Thyroid gland (tissue), 4 donors: ENCODE results near the gene CPXM1. TPM values are rescaled to one million over a fixed set of nuclear protein-coding genes. Genes with fewer than 3 reads are reported as not detected.

Experiments used
- DNase-seq, 2 donors: peaks; one replicate each; pipeline ENCODE4 v3.0.0-alpha.2; 2019
- H3K27ac ChIP-seq, 3 donors: fragments of 200-600 bp; sonication (generic); 1 replicate in 2 of 3; 2 replicates in 1 of 3; pipeline ENCODE4 v1.5.1; 2016 to 2019; ENCODE audit warnings: mild to moderate bottlenecking in 1 of 3, moderate library complexity in 1 of 3
- H3K27me3 ChIP-seq: fragments of 200-600 bp; sonication (generic); one replicate; pipeline ENCODE4 v1.5.1; 2019
- H3K36me3 ChIP-seq, 2 donors: fragments of 200-600 bp; sonication (generic); one replicate each; pipeline ENCODE4 v1.5.1; 2016 to 2019
- H3K4me1 ChIP-seq, 2 donors: fragments of 200-600 bp; sonication (generic); one replicate each; pipeline ENCODE4 v1.5.1; 2017 to 2019
- H3K4me3 ChIP-seq, 3 donors: fragments of 200-600 bp; sonication (generic); replicated peaks in 1 of 3; 1 replicate in 2 of 3; 2 replicates in 1 of 3; pipeline ENCODE4 v1.5.1; 2016; ENCODE audit warnings: mild to moderate bottlenecking in 1 of 3
- H3K9me3 ChIP-seq: fragments of 200-600 bp; sonication (generic); one replicate; pipeline ENCODE4 v1.5.1; 2017
- POLR2A ChIP-seq, 2 donors: fragments of 450-650 bp; IDR thresholded peaks; one replicate each; pipeline ENCODE4 v1.6.1; 2017; ENCODE audit warnings: antibody characterized with exemption in 2 of 2, mild to moderate bottlenecking in 2 of 2, moderate library complexity in 1 of 2
- WGBS, 2 donors: methylation state at CpG; one replicate each; pipeline ENCODE4 v1.1.5; 2017; 5-methylcytosine and 5-hydroxymethylcytosine counted together
- intact Hi-C: fragments of 100-400 bp; cut with DNase I; formaldehyde crosslinking; loops from one replicate; pipeline ENCODE4 v1.15.1; 2023
- total RNA-seq, 4 donors: library from RNA; depleted of rRNA; stranded (reverse); fragments of >200 nt; gene quantifications; one replicate each; pipeline ENCODE4 v1.2.3, GENCODE V29; 2016
- TF ChIP-seq, protein P1 (sequence below), 6 experiments: fragments of 200-600 bp in 3 of 6; fragments of 450-650 bp in 3 of 6; sonication (generic) in 3 of 6; IDR thresholded peaks; one replicate each; pipeline ENCODE4 v1.5.1; 2016 to 2019; ENCODE audit warnings: antibody characterized with exemption in 6 of 6, mild to moderate bottlenecking in 2 of 6, inconsistent platforms in 1 of 6, moderate library complexity in 1 of 6

Gene CPXM1
- 10 to 100 TPM in 3 of 4 donors, 1 to 10 TPM in 1; 1.3 to 38.5 (median 16.5) TPM for total RNA-seq

GRCh38 chr20:2800521-2801285 is at the start of gene CPXM1:
Gene CPXM1, minus strand, starts transcription at chr20:2800627. Its CDS starts 55 bp downstream, at chr20:2800572.
- no peaks in the 10 kb centered on the region for H3K27me3 ChIP-seq
- peak within 1 kb of the TSS in 1 of 3 donors; percentile 9 for H3K4me3 ChIP-seq
- H3K27ac ChIP-seq, result no peak within 1 kb of the TSS

GRCh38 chr20:2849529-2849928 is 49.1 kb upstream of the CPXM1 start:
- TF ChIP-seq POLR2A (IDR thresholded peaks at IDR 0.05), result no peak
- TF ChIP-seq, protein P1, sequence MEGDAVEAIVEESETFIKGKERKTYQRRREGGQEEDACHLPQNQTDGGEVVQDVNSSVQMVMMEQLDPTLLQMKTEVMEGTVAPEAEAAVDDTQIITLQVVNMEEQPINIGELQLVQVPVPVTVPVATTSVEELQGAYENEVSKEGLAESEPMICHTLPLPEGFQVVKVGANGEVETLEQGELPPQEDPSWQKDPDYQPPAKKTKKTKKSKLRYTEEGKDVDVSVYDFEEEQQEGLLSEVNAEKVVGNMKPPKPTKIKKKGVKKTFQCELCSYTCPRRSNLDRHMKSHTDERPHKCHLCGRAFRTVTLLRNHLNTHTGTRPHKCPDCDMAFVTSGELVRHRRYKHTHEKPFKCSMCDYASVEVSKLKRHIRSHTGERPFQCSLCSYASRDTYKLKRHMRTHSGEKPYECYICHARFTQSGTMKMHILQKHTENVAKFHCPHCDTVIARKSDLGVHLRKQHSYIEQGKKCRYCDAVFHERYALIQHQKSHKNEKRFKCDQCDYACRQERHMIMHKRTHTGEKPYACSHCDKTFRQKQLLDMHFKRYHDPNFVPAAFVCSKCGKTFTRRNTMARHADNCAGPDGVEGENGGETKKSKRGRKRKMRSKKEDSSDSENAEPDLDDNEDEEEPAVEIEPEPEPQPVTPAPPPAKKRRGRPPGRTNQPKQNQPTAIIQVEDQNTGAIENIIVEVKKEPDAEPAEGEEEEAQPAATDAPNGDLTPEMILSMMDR (IDR thresholded peaks at IDR 0.05), result no peak
- intact Hi-C loops, result loop anchor here (10.0 kb wide), 1 partner anchor 95 kb away; no protein-coding TSS in a partner anchor
- Histone ChIP-seq H3K36me3 (no peaks in the 10 kb centered on the region), H3K4me1 (no peaks in the 10 kb centered on the region), H3K9me3 (no peaks in the 10 kb centered on the region), H3K27ac (no peak overlapping the region), H3K4me3 (no peak overlapping the region), H3K27me3 (no peaks in the 10 kb centered on the region)
- no peak for DNase-seq
- WGBS, 2 donors, result 87 to 98% methylated on average over 4 of the region's 4 CpGs

More at GRCh38 chr20:2800521-2801285, at the start of gene CPXM1:
- intact Hi-C loops, result no loop called here
- Histone ChIP-seq H3K36me3 (no peaks in the 10 kb centered on the region), H3K4me1 (peaks cover 12 to 17% of the 10 kb centered on the region in 2 donors), H3K9me3 (no peaks in the 10 kb centered on the region)
- no peak for TF ChIP-seq POLR2A (IDR thresholded peaks at IDR 0.05)
- TF ChIP-seq, protein P1 (IDR thresholded peaks at IDR 0.05), result no peak
- WGBS, 2 donors, result 10 to 13% methylated on average over 12 to 22 of the region's 52 CpGs
- peak; percentile 20 to 41 for DNase-seq

GRCh38 chr20:2847802-2848201 is 47.4 kb upstream of the CPXM1 start:
- no peak for DNase-seq
- Histone ChIP-seq H3K9me3 (no peaks in the 10 kb centered on the region), H3K36me3 (no peaks in the 10 kb centered on the region), H3K27me3 (no peaks in the 10 kb centered on the region), H3K4me3 (no peak overlapping the region), H3K27ac (no peak overlapping the region), H3K4me1 (no peaks in the 10 kb centered on the region)
- no peak for TF ChIP-seq POLR2A (IDR thresholded peaks at IDR 0.05)
- TF ChIP-seq, protein P1 (IDR thresholded peaks at IDR 0.05), result no peak
- 94 to 97% methylated on average over 4 of the region's 4 CpGs for WGBS, 2 donors
- intact Hi-C loops, result loop anchor here (10.0 kb wide), 1 partner anchor 93 kb away; no protein-coding TSS in a partner anchor

DNA sequence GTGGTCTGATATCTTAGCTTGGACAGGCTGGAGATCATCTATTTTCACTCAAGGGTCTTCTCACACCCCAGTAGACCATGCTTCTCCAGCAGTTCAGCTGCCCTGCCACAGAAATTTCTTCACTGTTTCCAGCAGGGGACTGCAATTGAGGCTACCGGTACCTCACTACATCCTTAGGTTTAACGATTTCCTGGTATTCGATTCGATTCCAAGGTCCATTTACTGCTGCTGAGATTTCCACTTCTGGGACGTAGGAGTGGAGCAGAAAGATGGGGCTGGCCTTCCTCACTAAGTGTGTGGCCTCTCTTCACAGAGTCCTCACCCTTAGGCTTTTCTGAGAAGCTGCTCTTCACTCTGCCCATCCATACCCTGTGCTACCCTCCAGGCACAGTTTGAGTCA is 46.3 kb upstream of the CPXM1 start:
- WGBS, 2 donors, result 82% methylated on average over 5 of the region's 5 CpGs
- TF ChIP-seq POLR2A (IDR thresholded peaks at IDR 0.05), result no peak
- TF ChIP-seq, protein P1 (IDR thresholded peaks at IDR 0.05), result no peak
- H3K9me3 ChIP-seq, result no peaks in the 10 kb centered on the region
- intact Hi-C loops, result loop anchor here (10.0 kb wide), 1 partner anchor 92 kb away; no protein-coding TSS in a partner anchor
- H3K4me3 ChIP-seq, result no peak overlapping the region
- no peaks in the 10 kb centered on the region for H3K27me3 ChIP-seq
- no peak overlapping the region for H3K27ac ChIP-seq
- no peak for DNase-seq
- no peaks in the 10 kb centered on the region for H3K36me3 ChIP-seq
- peaks cover 4 to 6% of the 10 kb centered on the region in 2 donors for H3K4me1 ChIP-seq

- DNase-seq, result no peak
- Histone ChIP-seq H3K9me3 (no peaks in the 10 kb centered on the region), H3K4me3 (no peak overlapping the region), H3K4me1 (peaks cover 9 to 11% of the 10 kb centered on the region in 2 donors), H3K27ac (no peak overlapping the region), H3K27me3 (no peaks in the 10 kb centered on the region), H3K36me3 (no peaks in the 10 kb centered on the region)
- TF ChIP-seq POLR2A (IDR thresholded peaks at IDR 0.05), result no peak
- TF ChIP-seq, protein P1 (IDR thresholded peaks at IDR 0.05), result no peak
- intact Hi-C loops, result loop anchor here (10.0 kb wide), 1 partner anchor 91 kb away; no protein-coding TSS in a partner anchor
- WGBS, 2 donors, result 86 to 92% methylated on average over 2 of the region's 2 CpGs
These were observed 45.2 kb upstream of the CPXM1 start for GRCh38 chr20:2845607-2846006.
